ENCODE data around the gene ATP6V1B1.

Gene ATP6V1B1

GRCh38 chr2:70965506-70965905, 29.8 kb downstream of the ATP6V1B1 start:
- Histone ChIP-seq H3K36me3 (ENCODE audit: insufficient read depth, insufficient read length, low read length) (no peaks in the 10 kb centered on the region), H3K27me3 (ENCODE audit: insufficient read depth, insufficient read length) (peaks cover 38% of the 10 kb centered on the region), H3K4me3 (ENCODE audit: insufficient read length, low read depth) (no peak overlapping the region), H3K9me3 (ENCODE audit: insufficient read depth, low read length) (no peaks in the 10 kb centered on the region), H3K9ac (ENCODE audit: insufficient read length, low read depth) (no peak overlapping the region), H3K4me1 (ENCODE audit: insufficient read depth, insufficient read length) (no peaks in the 10 kb centered on the region)
- DNase-seq (ENCODE audit: low read depth, low spot score): no peak
- no peak for TF ChIP-seq SUZ12 (IDR thresholded peaks at IDR 0.05; ENCODE audit: extremely low read depth, insufficient read depth, insufficient read length)
- no peak for TF ChIP-seq YY1 (IDR thresholded peaks at IDR 0.05; ENCODE audit: insufficient read depth, insufficient read length)
- TF ChIP-seq ZNF274 (IDR thresholded peaks at IDR 0.05; ENCODE audit: low read depth, low read length): no peak

- no peak for TF ChIP-seq ZNF274 (IDR thresholded peaks at IDR 0.05; ENCODE audit: low read depth, low read length)
- TF ChIP-seq YY1 (IDR thresholded peaks at IDR 0.05; ENCODE audit: insufficient read depth, insufficient read length): no peak
- no peak for TF ChIP-seq SUZ12 (IDR thresholded peaks at IDR 0.05; ENCODE audit: extremely low read depth, insufficient read depth, insufficient read length)
- H3K4me3 ChIP-seq (ENCODE audit: insufficient read length, low read depth): no peak overlapping the region
- peaks cover 38% of the 10 kb centered on the region for H3K27me3 ChIP-seq (ENCODE audit: insufficient read depth, insufficient read length)
These were observed 31.0 kb downstream of the ATP6V1B1 start for GRCh38 chr2:70966681-70967080.

GRCh38 chr2:70967189-70967588, 31.5 kb downstream of the ATP6V1B1 start:
- TF ChIP-seq ZNF274 (IDR thresholded peaks at IDR 0.05; ENCODE audit: low read depth, low read length) (no peak), SUZ12 (IDR thresholded peaks at IDR 0.05; ENCODE audit: extremely low read depth, insufficient read depth, insufficient read length) (no peak), YY1 (IDR thresholded peaks at IDR 0.05; ENCODE audit: insufficient read depth, insufficient read length) (no peak)

More at GRCh38 chr2:70966681-70967080, 31.0 kb downstream of the ATP6V1B1 start:
- DNase-seq (ENCODE audit: low read depth, low spot score): no peak
- Histone ChIP-seq H3K9ac (ENCODE audit: insufficient read length, low read depth) (no peak overlapping the region), H3K4me1 (ENCODE audit: insufficient read depth, insufficient read length) (no peaks in the 10 kb centered on the region), H3K9me3 (ENCODE audit: insufficient read depth, low read length) (no peaks in the 10 kb centered on the region), H3K36me3 (ENCODE audit: insufficient read depth, insufficient read length, low read length) (no peaks in the 10 kb centered on the region)

GRCh38 chr2:70974592-70974991, 38.9 kb downstream of the ATP6V1B1 start:
- H3K27me3 ChIP-seq (ENCODE audit: insufficient read depth, insufficient read length): peaks cover 28% of the 10 kb centered on the region
- no peak overlapping the region for H3K4me3 ChIP-seq (ENCODE audit: insufficient read length, low read depth)
- no peaks in the 10 kb centered on the region for H3K36me3 ChIP-seq (ENCODE audit: insufficient read depth, insufficient read length, low read length)

More at GRCh38 chr2:70967189-70967588, 31.5 kb downstream of the ATP6V1B1 start:
- H3K9me3 ChIP-seq (ENCODE audit: insufficient read depth, low read length): no peaks in the 10 kb centered on the region
- no peaks in the 10 kb centered on the region for H3K4me1 ChIP-seq (ENCODE audit: insufficient read depth, insufficient read length)
- H3K36me3 ChIP-seq (ENCODE audit: insufficient read depth, insufficient read length, low read length): no peaks in the 10 kb centered on the region
- H3K4me3 ChIP-seq (ENCODE audit: insufficient read length, low read depth): no peak overlapping the region
- H3K27me3 ChIP-seq (ENCODE audit: insufficient read depth, insufficient read length): peaks cover 36% of the 10 kb centered on the region
- no peak for DNase-seq (ENCODE audit: low read depth, low spot score)
- H3K9ac ChIP-seq (ENCODE audit: insufficient read length, low read depth): no peak overlapping the region

GRCh38 chr2:70975237-70975636, 39.5 kb downstream of the ATP6V1B1 start:
- no peak for DNase-seq (ENCODE audit: low read depth, low spot score)
- Histone ChIP-seq H3K4me3 (ENCODE audit: insufficient read length, low read depth) (no peak overlapping the region), H3K9me3 (ENCODE audit: insufficient read depth, low read length) (no peaks in the 10 kb centered on the region), H3K27me3 (ENCODE audit: insufficient read depth, insufficient read length) (peaks cover 30% of the 10 kb centered on the region), H3K36me3 (ENCODE audit: insufficient read depth, insufficient read length, low read length) (no peaks in the 10 kb centered on the region), H3K9ac (ENCODE audit: insufficient read length, low read depth) (no peak overlapping the region), H3K4me1 (ENCODE audit: insufficient read depth, insufficient read length) (no peaks in the 10 kb centered on the region)
- no peak for TF ChIP-seq ZNF274 (IDR thresholded peaks at IDR 0.05; ENCODE audit: low read depth, low read length)
- no peak for TF ChIP-seq YY1 (IDR thresholded peaks at IDR 0.05; ENCODE audit: insufficient read depth, insufficient read length)
- TF ChIP-seq SUZ12 (IDR thresholded peaks at IDR 0.05; ENCODE audit: extremely low read depth, insufficient read depth, insufficient read length): no peak

More at GRCh38 chr2:70974592-70974991, 38.9 kb downstream of the ATP6V1B1 start:
- no peaks in the 10 kb centered on the region for H3K4me1 ChIP-seq (ENCODE audit: insufficient read depth, insufficient read length)
- H3K9me3 ChIP-seq (ENCODE audit: insufficient read depth, low read length): no peaks in the 10 kb centered on the region
- no peak overlapping the region for H3K9ac ChIP-seq (ENCODE audit: insufficient read length, low read depth)
- TF ChIP-seq ZNF274 (IDR thresholded peaks at IDR 0.05; ENCODE audit: low read depth, low read length): no peak
- TF ChIP-seq YY1 (IDR thresholded peaks at IDR 0.05; ENCODE audit: insufficient read depth, insufficient read length): no peak
- no peak for TF ChIP-seq SUZ12 (IDR thresholded peaks at IDR 0.05; ENCODE audit: extremely low read depth, insufficient read depth, insufficient read length)
- no peak for DNase-seq (ENCODE audit: low read depth, low spot score)

- H3K9ac ChIP-seq (ENCODE audit: insufficient read length, low read depth): no peak overlapping the region
- peaks cover 3% of the 10 kb centered on the region for H3K4me1 ChIP-seq (ENCODE audit: insufficient read depth, insufficient read length)
- no peak overlapping the region for H3K4me3 ChIP-seq (ENCODE audit: insufficient read length, low read depth)
- H3K9me3 ChIP-seq (ENCODE audit: insufficient read depth, low read length): no peaks in the 10 kb centered on the region
- DNase-seq (ENCODE audit: low read depth, low spot score): no peak
- H3K27me3 ChIP-seq (ENCODE audit: insufficient read depth, insufficient read length): peaks cover 30% of the 10 kb centered on the region
- TF ChIP-seq YY1 (IDR thresholded peaks at IDR 0.05; ENCODE audit: insufficient read depth, insufficient read length): no peak
- no peaks in the 10 kb centered on the region for H3K36me3 ChIP-seq (ENCODE audit: insufficient read depth, insufficient read length, low read length)
These were observed 42.0 kb downstream of the ATP6V1B1 start for GRCh38 chr2:70977605-70978205.

GRCh38 chr2:70978341-70979179, 42.9 kb downstream of the ATP6V1B1 start, which contains the start of gene ANKRD53:
Gene ANKRD53 (plus strand): TSS chr2:70978630. CDS start chr2:70978646, 16 bp downstream.
- Histone ChIP-seq H3K36me3 (ENCODE audit: insufficient read depth, insufficient read length, low read length) (peaks cover 5% of the 10 kb centered on the region), H3K9ac (ENCODE audit: insufficient read length, low read depth) (peak within 1 kb of the TSS; percentile 59), H3K4me3 (ENCODE audit: insufficient read length, low read depth) (peak within 1 kb of the TSS; percentile 41), H3K27me3 (ENCODE audit: insufficient read depth, insufficient read length) (peaks cover 30% of the 10 kb centered on the region), H3K4me1 (ENCODE audit: insufficient read depth, insufficient read length) (peaks cover 3% of the 10 kb centered on the region), H3K9me3 (ENCODE audit: insufficient read depth, low read length) (no peaks in the 10 kb centered on the region)
- TF ChIP-seq YY1 (IDR thresholded peaks at IDR 0.05; ENCODE audit: insufficient read depth, insufficient read length) (no peak), SUZ12 (IDR thresholded peaks at IDR 0.05; ENCODE audit: extremely low read depth, insufficient read depth, insufficient read length) (no peak), ZNF274 (IDR thresholded peaks at IDR 0.05; ENCODE audit: low read depth, low read length) (no peak)
- no peak for DNase-seq (ENCODE audit: low read depth, low spot score)
